Measurements from ENCODE around the gene GNGT2. TPM values are rescaled to one million over a fixed set of nuclear protein-coding genes. Genes with fewer than 3 reads are reported as not detected.
A peak's percentile ranks its signal among the peaks of the same experiment; 100 is the strongest.

The GNGT2 gene
- total and polyA plus RNA-seq, 4 donors: 1.8 to 12.3 (median 7.3) TPM

DNA sequence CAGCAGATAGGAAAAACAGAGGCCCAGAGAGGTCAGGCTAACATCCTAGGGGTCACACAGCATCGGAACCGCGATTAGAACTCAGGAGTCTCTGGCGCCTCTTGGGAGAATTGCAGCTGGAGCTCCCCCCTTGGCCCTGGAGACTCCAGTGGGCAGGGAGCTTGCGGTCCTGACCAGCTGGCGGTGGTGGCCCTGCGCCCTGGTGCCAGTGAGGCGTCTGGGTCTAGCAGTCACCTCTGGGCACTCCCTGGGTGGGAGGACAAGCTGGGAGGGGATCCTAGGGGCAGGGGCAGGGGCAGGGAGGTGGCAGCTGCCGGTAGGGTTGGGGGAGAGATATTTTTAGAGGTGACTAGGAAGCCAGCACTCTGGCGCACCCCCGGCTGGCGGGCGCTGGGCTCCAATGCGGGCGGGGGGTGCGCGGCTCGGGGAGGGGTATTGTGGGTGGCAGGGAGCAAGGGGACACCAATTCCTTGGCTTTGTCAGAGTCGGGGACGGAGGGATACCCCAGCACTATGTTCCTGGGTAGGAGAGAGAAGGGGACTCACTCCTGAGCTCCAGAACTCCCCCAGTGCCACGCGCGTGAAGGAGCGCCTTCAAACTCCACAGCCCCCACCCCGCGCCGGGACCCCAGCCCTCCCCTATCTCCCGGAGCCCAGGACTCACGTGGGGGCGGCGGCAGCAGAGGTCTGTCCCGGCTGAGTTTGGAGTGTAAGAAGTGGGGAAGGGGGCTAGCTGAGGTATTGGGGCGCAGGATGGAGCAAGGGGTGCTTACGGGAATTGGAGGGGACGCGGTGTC is 19.6 kb upstream of the GNGT2 start:
- H3K9me3 ChIP-seq (ENCODE audit: control insufficient read depth in 4 of 4, insufficient read depth in 3 of 4, low read length in 3 of 4): no peaks in the 10 kb centered on the region
- DNase-seq: no peak
- WGBS, 2 donors: 7 to 12% methylated on average over 36 of the region's 36 CpGs
- H3K36me3 ChIP-seq (ENCODE audit: control insufficient read depth in 4 of 4, insufficient read depth in 4 of 4, low read length in 4 of 4): no peaks in the 10 kb centered on the region
- H3K4me3 ChIP-seq: peak overlapping the region; percentile 58
- TF ChIP-seq, protein P1, sequence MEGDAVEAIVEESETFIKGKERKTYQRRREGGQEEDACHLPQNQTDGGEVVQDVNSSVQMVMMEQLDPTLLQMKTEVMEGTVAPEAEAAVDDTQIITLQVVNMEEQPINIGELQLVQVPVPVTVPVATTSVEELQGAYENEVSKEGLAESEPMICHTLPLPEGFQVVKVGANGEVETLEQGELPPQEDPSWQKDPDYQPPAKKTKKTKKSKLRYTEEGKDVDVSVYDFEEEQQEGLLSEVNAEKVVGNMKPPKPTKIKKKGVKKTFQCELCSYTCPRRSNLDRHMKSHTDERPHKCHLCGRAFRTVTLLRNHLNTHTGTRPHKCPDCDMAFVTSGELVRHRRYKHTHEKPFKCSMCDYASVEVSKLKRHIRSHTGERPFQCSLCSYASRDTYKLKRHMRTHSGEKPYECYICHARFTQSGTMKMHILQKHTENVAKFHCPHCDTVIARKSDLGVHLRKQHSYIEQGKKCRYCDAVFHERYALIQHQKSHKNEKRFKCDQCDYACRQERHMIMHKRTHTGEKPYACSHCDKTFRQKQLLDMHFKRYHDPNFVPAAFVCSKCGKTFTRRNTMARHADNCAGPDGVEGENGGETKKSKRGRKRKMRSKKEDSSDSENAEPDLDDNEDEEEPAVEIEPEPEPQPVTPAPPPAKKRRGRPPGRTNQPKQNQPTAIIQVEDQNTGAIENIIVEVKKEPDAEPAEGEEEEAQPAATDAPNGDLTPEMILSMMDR (IDR thresholded peaks at IDR 0.05; ENCODE audit: control extremely low read depth, extremely low read depth): no peak
- H3K9ac ChIP-seq (ENCODE audit: insufficient read depth in 1 of 2, low read length in 2 of 2): no peak overlapping the region
- no peak overlapping the region for H3K27ac ChIP-seq (ENCODE audit: low read depth in 1 of 2, low read length in 1 of 2)
- ATAC-seq (ENCODE audit: insufficient read depth, low FRiP score): no peak
- peaks cover 0 to 10% (median 0%) of the 10 kb centered on the region in 5 donors for H3K4me1 ChIP-seq (ENCODE audit: control insufficient read depth in 5 of 5, insufficient read depth in 5 of 5, low read length in 5 of 5)
- peaks cover 0 to 54% (median 45%) of the 10 kb centered on the region in 3 donors for H3K27me3 ChIP-seq (ENCODE audit: control insufficient read depth in 3 of 3, insufficient read depth in 3 of 3, low read length in 2 of 3)

DNA sequence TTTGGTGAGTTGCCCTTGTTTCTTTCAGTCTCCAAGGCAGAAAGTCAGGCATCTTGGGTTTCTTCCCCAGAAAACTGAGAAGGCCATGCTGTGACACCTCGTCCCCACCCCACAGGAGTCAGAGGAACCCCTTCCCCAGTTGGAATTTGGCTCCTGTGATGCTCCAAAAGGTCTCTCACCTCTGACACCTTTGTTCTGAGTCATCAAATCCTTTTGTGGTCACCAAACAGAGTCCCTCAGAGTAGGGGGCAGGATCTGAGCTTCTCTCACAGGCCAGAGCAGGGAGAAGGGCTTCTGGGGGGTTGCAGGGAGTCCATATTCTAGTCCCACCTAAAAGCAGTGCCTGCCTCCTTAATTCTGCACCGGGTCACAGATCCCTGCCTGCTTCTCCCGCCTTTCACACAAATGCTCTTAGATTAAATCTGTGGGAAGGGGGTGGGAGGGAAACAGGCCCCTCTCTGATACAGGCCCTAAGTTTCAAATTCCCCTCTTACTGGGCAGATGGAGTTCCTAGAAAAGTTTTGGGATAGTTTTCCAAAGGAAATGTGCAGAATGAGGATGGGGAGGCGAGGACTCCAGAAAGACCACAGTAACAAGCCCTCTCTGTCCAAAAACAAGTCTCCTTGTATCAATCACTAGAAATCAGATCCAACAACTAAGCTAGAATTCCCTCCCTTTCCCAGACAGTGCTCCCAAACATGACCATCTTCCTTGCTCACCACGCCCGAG is 18.9 kb upstream of the GNGT2 start:
- no peak for ATAC-seq (ENCODE audit: insufficient read depth, low FRiP score)
- Histone ChIP-seq H3K27ac (ENCODE audit: low read depth in 1 of 2, low read length in 1 of 2) (no peak overlapping the region), H3K36me3 (ENCODE audit: control insufficient read depth in 4 of 4, insufficient read depth in 4 of 4, low read length in 4 of 4) (no peaks in the 10 kb centered on the region), H3K9ac (ENCODE audit: insufficient read depth in 1 of 2, low read length in 2 of 2) (no peak overlapping the region), H3K27me3 (ENCODE audit: control insufficient read depth in 3 of 3, insufficient read depth in 3 of 3, low read length in 2 of 3) (peaks cover 0 to 62% (median 49%) of the 10 kb centered on the region in 3 donors), H3K9me3 (ENCODE audit: control insufficient read depth in 4 of 4, insufficient read depth in 3 of 4, low read length in 3 of 4) (no peaks in the 10 kb centered on the region), H3K4me3 (no peak overlapping the region), H3K4me1 (ENCODE audit: control insufficient read depth in 5 of 5, insufficient read depth in 5 of 5, low read length in 5 of 5) (peaks cover 0 to 14% (median 0%) of the 10 kb centered on the region in 5 donors)
- TF ChIP-seq, protein P1 (IDR thresholded peaks at IDR 0.05; ENCODE audit: control extremely low read depth, extremely low read depth): no peak
- no peak for DNase-seq
- WGBS, 2 donors: 55 to 72% methylated on average over 6 of the region's 6 CpGs

DNA sequence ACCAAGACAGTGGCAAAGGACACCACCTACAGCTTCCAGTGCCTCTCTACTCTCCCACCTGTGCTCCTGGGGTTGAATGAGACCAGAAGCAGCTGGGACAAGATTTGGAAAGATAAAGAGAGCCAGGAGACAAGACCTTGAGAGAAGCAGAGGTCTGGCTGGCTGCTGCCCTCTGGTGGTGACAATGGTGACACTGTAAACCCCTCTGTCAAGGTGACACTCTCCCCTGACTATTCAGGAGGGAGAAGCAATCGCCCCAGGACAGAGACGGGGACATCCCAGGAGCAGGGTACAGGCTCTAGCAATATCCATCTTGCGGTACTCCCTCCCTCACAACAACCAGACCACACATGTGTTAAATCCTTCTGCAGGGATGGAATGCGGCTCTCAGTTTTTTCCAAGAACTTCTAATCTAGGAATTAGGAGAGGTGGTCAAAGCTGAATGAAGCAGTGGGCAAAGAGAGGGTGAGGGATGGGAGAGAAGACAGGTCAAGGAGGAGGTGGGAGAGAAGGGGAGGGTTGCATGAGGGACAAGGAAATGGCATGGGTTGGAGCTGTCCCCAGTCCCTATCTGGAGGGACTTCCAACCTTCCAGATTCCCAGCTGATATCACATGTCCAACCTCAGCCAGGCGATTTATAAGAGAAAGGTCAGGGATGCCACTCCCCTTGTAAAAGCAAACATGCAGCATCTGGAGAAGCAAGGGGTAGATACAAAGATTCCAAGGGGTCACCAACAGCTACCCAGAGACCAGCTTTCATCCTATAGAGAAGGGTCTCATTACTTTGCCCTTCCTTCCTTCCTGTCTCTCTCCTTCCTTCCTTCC is 17.3 kb upstream of the GNGT2 start:
- Histone ChIP-seq H3K9ac (ENCODE audit: insufficient read depth in 1 of 2, low read length in 2 of 2) (no peak overlapping the region), H3K4me1 (ENCODE audit: control insufficient read depth in 5 of 5, insufficient read depth in 5 of 5, low read length in 5 of 5) (peaks cover 0 to 24% (median 0%) of the 10 kb centered on the region in 5 donors), H3K27ac (ENCODE audit: low read depth in 1 of 2, low read length in 1 of 2) (no peak overlapping the region), H3K36me3 (ENCODE audit: control insufficient read depth in 4 of 4, insufficient read depth in 4 of 4, low read length in 4 of 4) (no peaks in the 10 kb centered on the region), H3K4me3 (no peak overlapping the region), H3K27me3 (ENCODE audit: control insufficient read depth in 3 of 3, insufficient read depth in 3 of 3, low read length in 2 of 3) (peaks cover 0 to 77% (median 58%) of the 10 kb centered on the region in 3 donors), H3K9me3 (ENCODE audit: control insufficient read depth in 4 of 4, insufficient read depth in 3 of 4, low read length in 3 of 4) (no peaks in the 10 kb centered on the region)
- 21 to 22% methylated on average over 5 of the region's 5 CpGs for WGBS, 2 donors
- ATAC-seq (ENCODE audit: insufficient read depth, low FRiP score) (no peak), DNase-seq (peak; percentile 64 to 72 (median 66))
- TF ChIP-seq, protein P1 (IDR thresholded peaks at IDR 0.05; ENCODE audit: control extremely low read depth, extremely low read depth): peak; percentile 71
